HCT116 (cell line): Measurements from ENCODE around the gene MRPS17.

Source experiments
- CEBPB ChIP-seq: IDR thresholded peaks from 2 replicates; pipeline ENCODE4 v1.6.1; 2012; ENCODE audit warnings: low read depth
- ELF1 ChIP-seq: IDR thresholded peaks from 2 replicates; pipeline ENCODE4 v1.6.1; 2012; ENCODE audit warnings: low read depth, borderline replicate concordance
- FOSL1 ChIP-seq: IDR thresholded peaks from 2 replicates; pipeline ENCODE4 v1.6.1; 2012; ENCODE audit warnings: low read depth
- JUND ChIP-seq: IDR thresholded peaks from 2 replicates; pipeline ENCODE4 v1.6.1; 2012
- SRF ChIP-seq: IDR thresholded peaks from 2 replicates; pipeline ENCODE4 v1.6.1; 2012; ENCODE audit warnings: low read depth
- TCF7L2 ChIP-seq: IDR thresholded peaks from 2 replicates; pipeline ENCODE4 v1.7.0; 2011; ENCODE audit warnings: borderline replicate concordance, inconsistent platforms; ENCODE audit not compliant: insufficient read depth, insufficient read length; ENCODE audit errors: extremely low read depth
- ZNF274 ChIP-seq: fragments of 200-500 bp; sonication (Bioruptor generic); IDR thresholded peaks from 2 replicates; pipeline ENCODE4 v1.6.1; 2014; ENCODE audit warnings: mild to moderate bottlenecking, low read depth, low read length, inconsistent platforms
- TF ChIP-seq, protein P1 (sequence below), 3 experiments: fragments of 200-600 bp in 1 of 3; sonication (generic) in 1 of 3; IDR thresholded peaks in 2 of 3; conservative IDR thresholded peaks in 1 of 3; 2 replicates each; pipeline ENCODE4 v1.5.1; 2012 to 2017; ENCODE audit warnings: low read depth in 2 of 3, low read length in 2 of 3, antibody characterized with exemption in 1 of 3, borderline replicate concordance in 1 of 3, control low read depth in 1 of 3, mild to moderate bottlenecking in 1 of 3, mixed read lengths in 1 of 3, mixed run types in 1 of 3, moderate library complexity in 1 of 3; ENCODE audit not compliant: insufficient read depth in 1 of 3

DNA sequence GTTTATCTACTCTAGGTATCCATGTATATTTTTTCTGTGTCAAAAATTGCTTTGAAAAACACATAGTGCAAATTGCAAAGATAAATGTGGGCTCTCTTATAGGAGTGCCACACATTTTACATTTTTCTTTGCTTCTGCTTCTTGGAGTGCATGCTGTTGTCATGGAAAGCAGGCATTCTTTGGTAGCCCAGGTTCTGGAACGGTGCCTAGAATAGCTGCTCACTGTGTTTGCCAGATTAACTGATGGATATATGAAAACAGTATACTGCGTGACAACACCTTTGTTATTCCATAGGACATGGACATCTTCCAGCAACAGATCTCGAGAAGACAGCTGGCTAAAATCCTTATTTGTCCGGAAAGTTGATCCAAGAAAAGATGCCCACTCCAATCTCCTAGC lies 26.2 kb downstream of the MRPS17 start:
- no peak for TF ChIP-seq ZNF274
- no peak for TF ChIP-seq JUND
- TF ChIP-seq, protein P1, sequence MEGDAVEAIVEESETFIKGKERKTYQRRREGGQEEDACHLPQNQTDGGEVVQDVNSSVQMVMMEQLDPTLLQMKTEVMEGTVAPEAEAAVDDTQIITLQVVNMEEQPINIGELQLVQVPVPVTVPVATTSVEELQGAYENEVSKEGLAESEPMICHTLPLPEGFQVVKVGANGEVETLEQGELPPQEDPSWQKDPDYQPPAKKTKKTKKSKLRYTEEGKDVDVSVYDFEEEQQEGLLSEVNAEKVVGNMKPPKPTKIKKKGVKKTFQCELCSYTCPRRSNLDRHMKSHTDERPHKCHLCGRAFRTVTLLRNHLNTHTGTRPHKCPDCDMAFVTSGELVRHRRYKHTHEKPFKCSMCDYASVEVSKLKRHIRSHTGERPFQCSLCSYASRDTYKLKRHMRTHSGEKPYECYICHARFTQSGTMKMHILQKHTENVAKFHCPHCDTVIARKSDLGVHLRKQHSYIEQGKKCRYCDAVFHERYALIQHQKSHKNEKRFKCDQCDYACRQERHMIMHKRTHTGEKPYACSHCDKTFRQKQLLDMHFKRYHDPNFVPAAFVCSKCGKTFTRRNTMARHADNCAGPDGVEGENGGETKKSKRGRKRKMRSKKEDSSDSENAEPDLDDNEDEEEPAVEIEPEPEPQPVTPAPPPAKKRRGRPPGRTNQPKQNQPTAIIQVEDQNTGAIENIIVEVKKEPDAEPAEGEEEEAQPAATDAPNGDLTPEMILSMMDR (IDR thresholded peaks at IDR 0.05 in 2 of 3, conservative IDR thresholded peaks at IDR 0.05 in 1 of 3; ENCODE audit: borderline replicate concordance in 1 of 3, insufficient read depth in 1 of 3, low read depth in 2 of 3, low read length in 2 of 3) = no peak
- TF ChIP-seq FOSL1 = no peak
- no peak for TF ChIP-seq SRF
- no peak for TF ChIP-seq CEBPB
- TF ChIP-seq TCF7L2 = no peak
- TF ChIP-seq ELF1 = no peak
